HEK293T (cell line): Measurements from ENCODE around the gene PPFIBP1.
"Not testable (repeated sequence)": the region's sequence is repeated elsewhere in the genome, so short reads cannot be mapped to it uniquely, and the experiment has no call there.

Source experiments
- CTCF ChIA-PET: fragments of 350-600 bp; formaldehyde crosslinking; extraction: SDS; loops from one replicate; lab custom pipeline; 2021; ENCODE audit warnings: antibody characterized with exemption, inconsistent platforms; lab: Yijun Ruan, JAX
- POLR2A ChIA-PET: fragments of 350-600 bp; formaldehyde crosslinking; extraction: SDS; loops from one replicate; lab custom pipeline; 2020; ENCODE audit warnings: antibody characterized with exemption, inconsistent platforms; lab: Yijun Ruan, JAX
- DNase-seq: peaks from one replicate; pipeline ENCODE4 v3.0.0; 2012; ENCODE audit warnings: mixed read lengths; ENCODE audit errors: extremely low spot score
- ARNT ChIP-seq: fragments of 450-650 bp; IDR thresholded peaks from 2 replicates; pipeline ENCODE4 v1.6.1; 2017; ENCODE audit warnings: mild to moderate bottlenecking
- BHLHE40 ChIP-seq: fragments of 450-650 bp; IDR thresholded peaks from 2 replicates; pipeline ENCODE4 v1.6.1; 2016; ENCODE audit warnings: mild to moderate bottlenecking, moderate library complexity, borderline replicate concordance
- CTBP1 ChIP-seq: fragments of 450-650 bp; IDR thresholded peaks from 2 replicates; pipeline ENCODE4 v1.6.1; 2016; ENCODE audit warnings: borderline replicate concordance
- ELF4 ChIP-seq: fragments of 450-650 bp; IDR thresholded peaks from 2 replicates; pipeline ENCODE4 v1.6.1; 2017; ENCODE audit warnings: antibody characterized with exemption
- FOXA1 ChIP-seq: fragments of 450-650 bp; IDR thresholded peaks from 2 replicates; pipeline ENCODE4 v1.6.1; 2016; ENCODE audit warnings: mild to moderate bottlenecking
- FOXK2 ChIP-seq: fragments of 450-650 bp; IDR thresholded peaks from 2 replicates; pipeline ENCODE4 v1.6.1; 2016; ENCODE audit warnings: mild to moderate bottlenecking
- FOXM1 ChIP-seq: fragments of 450-650 bp; IDR thresholded peaks from 2 replicates; pipeline ENCODE4 v1.6.1; 2017; ENCODE audit warnings: mild to moderate bottlenecking, borderline replicate concordance
- HDGF ChIP-seq: fragments of 450-650 bp; IDR thresholded peaks from 2 replicates; pipeline ENCODE4 v1.6.1; 2017; ENCODE audit warnings: antibody characterized with exemption, borderline replicate concordance
- L3MBTL2 ChIP-seq: fragments of 450-650 bp; conservative IDR thresholded peaks from 2 replicates; pipeline ENCODE4 v1.6.1; 2016; ENCODE audit warnings: mild to moderate bottlenecking
- LEF1 ChIP-seq: fragments of 450-650 bp; IDR thresholded peaks from 2 replicates; pipeline ENCODE4 v1.6.1; 2017; ENCODE audit warnings: mild to moderate bottlenecking, borderline replicate concordance
- NFRKB ChIP-seq: fragments of 450-650 bp; IDR thresholded peaks from 2 replicates; pipeline ENCODE4 v1.6.1; 2016; ENCODE audit warnings: mild to moderate bottlenecking, moderate library complexity
- SP1 ChIP-seq: fragments of 450-650 bp; IDR thresholded peaks from 2 replicates; pipeline ENCODE4 v1.6.1; 2017
- SUZ12 ChIP-seq: fragments of 450-650 bp; IDR thresholded peaks from 2 replicates; pipeline ENCODE4 v1.6.1; 2016; ENCODE audit warnings: mild to moderate bottlenecking
- TARDBP ChIP-seq: fragments of 450-650 bp; IDR thresholded peaks from 2 replicates; pipeline ENCODE4 v1.6.1; 2016
- ZNF384 ChIP-seq: fragments of 450-650 bp; IDR thresholded peaks from 2 replicates; pipeline ENCODE4 v1.6.1; 2016
- TF ChIP-seq, protein P1 (sequence below): fragments of 450-650 bp; IDR thresholded peaks from 2 replicates; pipeline ENCODE4 v1.6.1; 2016

PPFIBP1 gene

DNA sequence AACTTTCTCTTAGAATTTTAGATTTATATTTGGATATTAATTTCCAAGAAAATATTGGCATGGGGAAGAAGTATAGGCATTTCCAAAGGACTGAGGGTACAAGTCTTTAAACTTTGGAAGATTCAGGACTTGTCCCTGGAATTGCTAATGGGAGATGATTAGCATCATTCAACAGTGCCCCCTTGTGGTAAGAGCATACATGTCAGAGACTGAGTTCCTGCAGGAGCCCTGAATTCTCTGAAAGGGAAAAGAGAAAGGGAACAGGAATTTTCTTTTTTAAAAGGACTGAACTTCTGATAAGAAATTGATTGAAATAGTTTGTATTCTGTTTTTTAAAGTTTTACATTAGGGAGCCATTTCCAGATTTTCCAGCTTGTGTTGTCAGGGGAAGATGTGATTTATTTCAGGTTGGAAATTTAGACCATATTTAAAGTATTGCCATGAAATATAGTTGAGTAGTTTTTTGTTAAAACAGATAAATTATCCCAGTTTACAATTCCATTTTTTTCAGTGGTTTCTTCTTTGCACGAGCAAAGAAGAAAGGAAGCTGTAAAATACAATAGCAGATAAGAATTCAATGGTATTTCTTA, 128.3 kb downstream of the PPFIBP1 start:
- ChIA-PET CTCF (interaction anchor here (0.5 to 0.9 kb wide), 2 partner anchors 11 to 332 kb away, joined by 3 read pairs; no protein-coding TSS in a partner anchor), POLR2A (no interaction called here)
- peak; percentile 66 for DNase-seq
- TF ChIP-seq NFRKB (no peak), ELF4 (no peak), LEF1 (no peak), FOXK2 (no peak), FOXM1 (no peak), CTBP1 (no peak), HDGF (no peak), SUZ12 (no peak), ZNF384 (no peak), L3MBTL2 (no peak), FOXA1 (no peak), SP1 (no peak), BHLHE40 (no peak), ARNT (no peak), TARDBP (no peak)
- TF ChIP-seq, protein P1, sequence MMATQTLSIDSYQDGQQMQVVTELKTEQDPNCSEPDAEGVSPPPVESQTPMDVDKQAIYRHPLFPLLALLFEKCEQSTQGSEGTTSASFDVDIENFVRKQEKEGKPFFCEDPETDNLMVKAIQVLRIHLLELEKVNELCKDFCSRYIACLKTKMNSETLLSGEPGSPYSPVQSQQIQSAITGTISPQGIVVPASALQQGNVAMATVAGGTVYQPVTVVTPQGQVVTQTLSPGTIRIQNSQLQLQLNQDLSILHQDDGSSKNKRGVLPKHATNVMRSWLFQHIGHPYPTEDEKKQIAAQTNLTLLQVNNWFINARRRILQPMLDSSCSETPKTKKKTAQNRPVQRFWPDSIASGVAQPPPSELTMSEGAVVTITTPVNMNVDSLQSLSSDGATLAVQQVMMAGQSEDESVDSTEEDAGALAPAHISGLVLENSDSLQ: no peak

DNA sequence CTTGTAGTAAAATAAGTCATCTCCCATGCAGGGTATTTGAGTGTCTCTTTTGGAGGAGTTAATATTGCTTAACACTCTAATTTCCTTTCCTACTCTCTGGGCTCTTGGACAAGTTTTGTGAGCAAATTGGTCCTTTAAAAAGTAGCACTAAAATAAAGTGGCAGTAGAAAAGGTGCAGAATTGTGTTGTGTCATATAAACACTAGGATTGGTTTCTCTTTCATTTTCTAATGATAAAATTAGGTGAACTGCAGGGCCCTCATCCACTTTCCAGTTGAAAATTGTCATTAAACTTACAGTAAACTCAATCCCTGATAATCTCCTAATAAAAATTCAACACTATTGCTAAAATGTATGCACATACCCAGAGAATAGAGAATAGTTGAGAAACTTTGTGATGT, 129.7 kb downstream of the PPFIBP1 start:
- CTCF ChIA-PET: no interaction called here
- POLR2A ChIA-PET: no interaction called here
- TF ChIP-seq SP1: no peak
- TF ChIP-seq L3MBTL2: no peak
- TF ChIP-seq HDGF: no peak
- TF ChIP-seq, protein P1: no peak
- no peak for TF ChIP-seq FOXK2
- no peak for TF ChIP-seq FOXM1
- no peak for TF ChIP-seq FOXA1
- TF ChIP-seq ARNT: no peak
- no peak for TF ChIP-seq BHLHE40
- TF ChIP-seq TARDBP: no peak
- no peak for DNase-seq

DNA sequence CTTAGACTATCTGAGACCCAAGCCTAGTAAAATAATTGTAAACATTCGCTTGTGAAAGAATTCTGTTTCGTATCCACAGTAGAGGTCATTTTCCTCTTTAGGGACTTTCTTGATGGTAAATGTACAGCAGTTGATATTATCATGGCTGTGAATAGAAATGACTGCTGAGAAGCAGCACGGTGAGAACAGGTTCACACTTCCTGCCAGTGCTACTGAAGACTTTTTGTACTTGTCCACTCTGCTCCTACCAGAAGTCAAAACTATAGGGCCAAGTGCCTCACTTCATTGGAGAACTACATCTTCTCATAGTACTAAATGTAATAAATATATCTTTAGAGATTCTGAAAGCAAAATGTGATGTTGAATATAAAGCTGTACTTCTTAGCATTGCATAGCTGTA, 131.5 kb downstream of the PPFIBP1 start:
- CTCF ChIA-PET, POLR2A ChIA-PET: not testable (repeated sequence)

DNA sequence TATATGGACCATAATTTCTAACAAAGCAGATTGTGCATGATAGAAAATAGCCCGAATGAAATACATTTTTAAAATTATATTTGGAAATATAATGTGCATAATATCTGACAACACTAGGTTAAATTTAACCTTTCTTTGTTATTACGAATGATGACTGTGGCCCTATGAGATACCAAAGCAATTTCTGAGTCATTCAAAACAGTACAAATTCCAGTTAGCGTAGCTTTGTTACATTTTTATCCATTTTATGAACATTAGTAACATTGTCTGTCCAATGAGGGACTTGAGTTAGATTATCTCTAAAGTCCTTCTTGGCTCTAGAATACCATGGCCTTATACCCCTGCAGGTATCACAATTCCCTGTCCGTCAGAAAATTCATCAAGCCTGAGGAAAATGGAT, 133.3 kb downstream of the PPFIBP1 start:
- POLR2A ChIA-PET: no interaction called here
- TF ChIP-seq NFRKB (no peak), ZNF384 (no peak), LEF1 (no peak), SP1 (no peak), ARNT (no peak), HDGF (no peak), CTBP1 (no peak), FOXK2 (no peak), SUZ12 (no peak), TARDBP (no peak), ELF4 (no peak), L3MBTL2 (no peak), BHLHE40 (no peak), FOXA1 (no peak), FOXM1 (no peak)
- TF ChIP-seq, protein P1: no peak
- DNase-seq: no peak
- CTCF ChIA-PET: no interaction called here

More for the DNA sequence above, 131.5 kb downstream of the PPFIBP1 start:
- not testable (repeated sequence) for DNase-seq

GRCh38 chr12:27665704-27666103, 141.7 kb downstream of the PPFIBP1 start:
- CTCF ChIA-PET: no interaction called here

GRCh38 chr12:27666510-27666909, 142.5 kb downstream of the PPFIBP1 start:
- ChIA-PET CTCF (interaction anchor here (0.7 kb wide), 2 partner anchors 30 to 421 kb away, joined by 3 read pairs; no protein-coding TSS in a partner anchor), POLR2A (no interaction called here)
- TF ChIP-seq HDGF (no peak), FOXA1 (no peak), FOXK2 (no peak), ELF4 (no peak), BHLHE40 (no peak), SP1 (no peak), L3MBTL2 (no peak), ZNF384 (no peak), ARNT (no peak), SUZ12 (no peak)
- TF ChIP-seq, protein P1: no peak
- no peak for DNase-seq

More at GRCh38 chr12:27665704-27666103, 141.7 kb downstream of the PPFIBP1 start:
- TF ChIP-seq NFRKB (no peak), BHLHE40 (no peak), ARNT (no peak), TARDBP (no peak)
- DNase-seq: no peak
- POLR2A ChIA-PET: no interaction called here
